ENCODE data around the gene DLGAP1. TPM values are rescaled to one million over a fixed set of nuclear protein-coding genes. Genes with fewer than 3 reads are reported as not detected.
A peak's percentile ranks its signal among the peaks of the same experiment; 100 is the strongest.

Gene DLGAP1
- total RNA-seq, 1 experiment from 2014 or later = 23.0 TPM

DNA sequence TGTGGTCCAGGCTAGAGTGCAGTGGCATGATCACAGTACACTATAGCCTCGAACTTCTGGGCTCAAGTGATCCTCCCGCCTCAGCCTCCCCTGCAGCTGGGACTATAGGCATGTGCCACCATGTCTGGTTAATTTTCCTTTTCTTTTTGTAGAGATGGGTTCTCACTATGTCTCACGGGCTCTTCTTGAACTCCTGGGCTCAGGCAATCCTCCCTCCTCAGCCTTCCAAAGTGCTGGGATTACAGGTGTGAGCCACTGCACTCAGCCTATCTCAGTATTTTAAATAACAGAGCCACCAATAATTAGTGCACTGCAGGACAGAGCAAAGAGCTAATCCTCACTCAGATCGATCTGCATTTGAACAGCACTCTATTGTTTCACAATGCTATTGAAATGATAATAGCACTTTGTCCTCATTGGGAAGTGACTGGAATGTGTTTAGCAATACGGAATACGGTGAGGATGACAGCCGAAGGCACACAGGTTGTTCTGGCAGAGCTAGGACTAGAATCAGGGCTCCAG lies 335.9 kb downstream of the DLGAP1 start (continued):
- TF ChIP-seq ZNF423 (CRISPR knock-in tag; IDR thresholded peaks at IDR 0.05) (no peak), SMAD3 (CRISPR knock-in tag; IDR thresholded peaks at IDR 0.05; ENCODE audit: borderline replicate concordance) (no peak), RELA (CRISPR knock-in tag; IDR thresholded peaks at IDR 0.05; ENCODE audit: borderline replicate concordance) (no peak), NR2C2 (CRISPR knock-in tag; IDR thresholded peaks at IDR 0.05) (no peak), NR1H2 (CRISPR knock-in tag; IDR thresholded peaks at IDR 0.05) (no peak), TEAD4 (CRISPR knock-in tag; IDR thresholded peaks at IDR 0.05) (no peak), HMGA2 (CRISPR knock-in tag; IDR thresholded peaks at IDR 0.05) (no peak), ZNF138 (CRISPR knock-in tag; conservative IDR thresholded peaks at IDR 0.05) (no peak), CBFB (CRISPR knock-in tag; IDR thresholded peaks at IDR 0.05; ENCODE audit: low read depth) (no peak), MXD4 (CRISPR knock-in tag; IDR thresholded peaks at IDR 0.05; ENCODE audit: borderline replicate concordance) (0 out of 2 replicates have a peak, but pooled peaks have one; percentile 73), NFYB (CRISPR knock-in tag; conservative IDR thresholded peaks at IDR 0.05; ENCODE audit: low read depth) (no peak), ZNF671 (CRISPR knock-in tag; IDR thresholded peaks at IDR 0.05) (no peak), CREM (CRISPR knock-in tag; IDR thresholded peaks at IDR 0.05) (no peak)
- TF ChIP-seq, protein P1, sequence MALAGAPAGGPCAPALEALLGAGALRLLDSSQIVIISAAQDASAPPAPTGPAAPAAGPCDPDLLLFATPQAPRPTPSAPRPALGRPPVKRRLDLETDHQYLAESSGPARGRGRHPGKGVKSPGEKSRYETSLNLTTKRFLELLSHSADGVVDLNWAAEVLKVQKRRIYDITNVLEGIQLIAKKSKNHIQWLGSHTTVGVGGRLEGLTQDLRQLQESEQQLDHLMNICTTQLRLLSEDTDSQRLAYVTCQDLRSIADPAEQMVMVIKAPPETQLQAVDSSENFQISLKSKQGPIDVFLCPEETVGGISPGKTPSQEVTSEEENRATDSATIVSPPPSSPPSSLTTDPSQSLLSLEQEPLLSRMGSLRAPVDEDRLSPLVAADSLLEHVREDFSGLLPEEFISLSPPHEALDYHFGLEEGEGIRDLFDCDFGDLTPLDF (CRISPR knock-in tag; IDR thresholded peaks at IDR 0.05) = no peak
- TF ChIP-seq, protein P2, sequence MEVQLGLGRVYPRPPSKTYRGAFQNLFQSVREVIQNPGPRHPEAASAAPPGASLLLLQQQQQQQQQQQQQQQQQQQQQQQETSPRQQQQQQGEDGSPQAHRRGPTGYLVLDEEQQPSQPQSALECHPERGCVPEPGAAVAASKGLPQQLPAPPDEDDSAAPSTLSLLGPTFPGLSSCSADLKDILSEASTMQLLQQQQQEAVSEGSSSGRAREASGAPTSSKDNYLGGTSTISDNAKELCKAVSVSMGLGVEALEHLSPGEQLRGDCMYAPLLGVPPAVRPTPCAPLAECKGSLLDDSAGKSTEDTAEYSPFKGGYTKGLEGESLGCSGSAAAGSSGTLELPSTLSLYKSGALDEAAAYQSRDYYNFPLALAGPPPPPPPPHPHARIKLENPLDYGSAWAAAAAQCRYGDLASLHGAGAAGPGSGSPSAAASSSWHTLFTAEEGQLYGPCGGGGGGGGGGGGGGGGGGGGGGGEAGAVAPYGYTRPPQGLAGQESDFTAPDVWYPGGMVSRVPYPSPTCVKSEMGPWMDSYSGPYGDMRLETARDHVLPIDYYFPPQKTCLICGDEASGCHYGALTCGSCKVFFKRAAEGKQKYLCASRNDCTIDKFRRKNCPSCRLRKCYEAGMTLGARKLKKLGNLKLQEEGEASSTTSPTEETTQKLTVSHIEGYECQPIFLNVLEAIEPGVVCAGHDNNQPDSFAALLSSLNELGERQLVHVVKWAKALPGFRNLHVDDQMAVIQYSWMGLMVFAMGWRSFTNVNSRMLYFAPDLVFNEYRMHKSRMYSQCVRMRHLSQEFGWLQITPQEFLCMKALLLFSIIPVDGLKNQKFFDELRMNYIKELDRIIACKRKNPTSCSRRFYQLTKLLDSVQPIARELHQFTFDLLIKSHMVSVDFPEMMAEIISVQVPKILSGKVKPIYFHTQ (CRISPR knock-in tag; IDR thresholded peaks at IDR 0.05) = no peak
- TF ChIP-seq, protein P3, sequence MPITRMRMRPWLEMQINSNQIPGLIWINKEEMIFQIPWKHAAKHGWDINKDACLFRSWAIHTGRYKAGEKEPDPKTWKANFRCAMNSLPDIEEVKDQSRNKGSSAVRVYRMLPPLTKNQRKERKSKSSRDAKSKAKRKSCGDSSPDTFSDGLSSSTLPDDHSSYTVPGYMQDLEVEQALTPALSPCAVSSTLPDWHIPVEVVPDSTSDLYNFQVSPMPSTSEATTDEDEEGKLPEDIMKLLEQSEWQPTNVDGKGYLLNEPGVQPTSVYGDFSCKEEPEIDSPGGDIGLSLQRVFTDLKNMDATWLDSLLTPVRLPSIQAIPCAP (CRISPR knock-in tag; IDR thresholded peaks at IDR 0.05) = no peak
- TF ChIP-seq, protein P4, sequence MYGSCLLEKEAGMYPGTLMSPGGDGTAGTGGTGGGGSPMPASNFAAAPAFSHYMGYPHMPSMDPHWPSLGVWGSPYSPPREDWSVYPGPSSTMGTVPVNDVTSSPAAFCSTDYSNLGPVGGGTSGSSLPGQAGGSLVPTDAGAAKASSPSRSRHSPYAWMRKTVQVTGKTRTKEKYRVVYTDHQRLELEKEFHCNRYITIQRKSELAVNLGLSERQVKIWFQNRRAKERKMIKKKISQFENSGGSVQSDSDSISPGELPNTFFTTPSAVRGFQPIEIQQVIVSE (CRISPR knock-in tag; IDR thresholded peaks at IDR 0.05; ENCODE audit: borderline replicate concordance) = no peak
- TF ChIP-seq, protein P5, sequence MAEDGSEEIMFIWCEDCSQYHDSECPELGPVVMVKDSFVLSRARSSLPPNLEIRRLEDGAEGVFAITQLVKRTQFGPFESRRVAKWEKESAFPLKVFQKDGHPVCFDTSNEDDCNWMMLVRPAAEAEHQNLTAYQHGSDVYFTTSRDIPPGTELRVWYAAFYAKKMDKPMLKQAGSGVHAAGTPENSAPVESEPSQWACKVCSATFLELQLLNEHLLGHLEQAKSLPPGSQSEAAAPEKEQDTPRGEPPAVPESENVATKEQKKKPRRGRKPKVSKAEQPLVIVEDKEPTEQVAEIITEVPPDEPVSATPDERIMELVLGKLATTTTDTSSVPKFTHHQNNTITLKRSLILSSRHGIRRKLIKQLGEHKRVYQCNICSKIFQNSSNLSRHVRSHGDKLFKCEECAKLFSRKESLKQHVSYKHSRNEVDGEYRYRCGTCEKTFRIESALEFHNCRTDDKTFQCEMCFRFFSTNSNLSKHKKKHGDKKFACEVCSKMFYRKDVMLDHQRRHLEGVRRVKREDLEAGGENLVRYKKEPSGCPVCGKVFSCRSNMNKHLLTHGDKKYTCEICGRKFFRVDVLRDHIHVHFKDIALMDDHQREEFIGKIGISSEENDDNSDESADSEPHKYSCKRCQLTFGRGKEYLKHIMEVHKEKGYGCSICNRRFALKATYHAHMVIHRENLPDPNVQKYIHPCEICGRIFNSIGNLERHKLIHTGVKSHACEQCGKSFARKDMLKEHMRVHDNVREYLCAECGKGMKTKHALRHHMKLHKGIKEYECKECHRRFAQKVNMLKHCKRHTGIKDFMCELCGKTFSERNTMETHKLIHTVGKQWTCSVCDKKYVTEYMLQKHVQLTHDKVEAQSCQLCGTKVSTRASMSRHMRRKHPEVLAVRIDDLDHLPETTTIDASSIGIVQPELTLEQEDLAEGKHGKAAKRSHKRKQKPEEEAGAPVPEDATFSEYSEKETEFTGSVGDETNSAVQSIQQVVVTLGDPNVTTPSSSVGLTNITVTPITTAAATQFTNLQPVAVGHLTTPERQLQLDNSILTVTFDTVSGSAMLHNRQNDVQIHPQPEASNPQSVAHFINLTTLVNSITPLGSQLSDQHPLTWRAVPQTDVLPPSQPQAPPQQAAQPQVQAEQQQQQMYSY (CRISPR knock-in tag; IDR thresholded peaks at IDR 0.05) = no peak
- TF ChIP-seq, protein P6, sequence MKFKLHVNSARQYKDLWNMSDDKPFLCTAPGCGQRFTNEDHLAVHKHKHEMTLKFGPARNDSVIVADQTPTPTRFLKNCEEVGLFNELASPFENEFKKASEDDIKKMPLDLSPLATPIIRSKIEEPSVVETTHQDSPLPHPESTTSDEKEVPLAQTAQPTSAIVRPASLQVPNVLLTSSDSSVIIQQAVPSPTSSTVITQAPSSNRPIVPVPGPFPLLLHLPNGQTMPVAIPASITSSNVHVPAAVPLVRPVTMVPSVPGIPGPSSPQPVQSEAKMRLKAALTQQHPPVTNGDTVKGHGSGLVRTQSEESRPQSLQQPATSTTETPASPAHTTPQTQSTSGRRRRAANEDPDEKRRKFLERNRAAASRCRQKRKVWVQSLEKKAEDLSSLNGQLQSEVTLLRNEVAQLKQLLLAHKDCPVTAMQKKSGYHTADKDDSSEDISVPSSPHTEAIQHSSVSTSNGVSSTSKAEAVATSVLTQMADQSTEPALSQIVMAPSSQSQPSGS (CRISPR knock-in tag; IDR thresholded peaks at IDR 0.05; ENCODE audit: borderline replicate concordance, low read depth) = no peak
- TF ChIP-seq, protein P7, sequence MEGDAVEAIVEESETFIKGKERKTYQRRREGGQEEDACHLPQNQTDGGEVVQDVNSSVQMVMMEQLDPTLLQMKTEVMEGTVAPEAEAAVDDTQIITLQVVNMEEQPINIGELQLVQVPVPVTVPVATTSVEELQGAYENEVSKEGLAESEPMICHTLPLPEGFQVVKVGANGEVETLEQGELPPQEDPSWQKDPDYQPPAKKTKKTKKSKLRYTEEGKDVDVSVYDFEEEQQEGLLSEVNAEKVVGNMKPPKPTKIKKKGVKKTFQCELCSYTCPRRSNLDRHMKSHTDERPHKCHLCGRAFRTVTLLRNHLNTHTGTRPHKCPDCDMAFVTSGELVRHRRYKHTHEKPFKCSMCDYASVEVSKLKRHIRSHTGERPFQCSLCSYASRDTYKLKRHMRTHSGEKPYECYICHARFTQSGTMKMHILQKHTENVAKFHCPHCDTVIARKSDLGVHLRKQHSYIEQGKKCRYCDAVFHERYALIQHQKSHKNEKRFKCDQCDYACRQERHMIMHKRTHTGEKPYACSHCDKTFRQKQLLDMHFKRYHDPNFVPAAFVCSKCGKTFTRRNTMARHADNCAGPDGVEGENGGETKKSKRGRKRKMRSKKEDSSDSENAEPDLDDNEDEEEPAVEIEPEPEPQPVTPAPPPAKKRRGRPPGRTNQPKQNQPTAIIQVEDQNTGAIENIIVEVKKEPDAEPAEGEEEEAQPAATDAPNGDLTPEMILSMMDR (IDR thresholded peaks at IDR 0.05) = no peak
- TF ChIP-seq, protein P8, sequence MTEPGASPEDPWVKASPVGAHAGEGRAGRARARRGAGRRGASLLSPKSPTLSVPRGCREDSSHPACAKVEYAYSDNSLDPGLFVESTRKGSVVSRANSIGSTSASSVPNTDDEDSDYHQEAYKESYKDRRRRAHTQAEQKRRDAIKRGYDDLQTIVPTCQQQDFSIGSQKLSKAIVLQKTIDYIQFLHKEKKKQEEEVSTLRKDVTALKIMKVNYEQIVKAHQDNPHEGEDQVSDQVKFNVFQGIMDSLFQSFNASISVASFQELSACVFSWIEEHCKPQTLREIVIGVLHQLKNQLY (CRISPR knock-in tag; IDR thresholded peaks at IDR 0.05) = no peak
- TF ChIP-seq, protein P9, sequence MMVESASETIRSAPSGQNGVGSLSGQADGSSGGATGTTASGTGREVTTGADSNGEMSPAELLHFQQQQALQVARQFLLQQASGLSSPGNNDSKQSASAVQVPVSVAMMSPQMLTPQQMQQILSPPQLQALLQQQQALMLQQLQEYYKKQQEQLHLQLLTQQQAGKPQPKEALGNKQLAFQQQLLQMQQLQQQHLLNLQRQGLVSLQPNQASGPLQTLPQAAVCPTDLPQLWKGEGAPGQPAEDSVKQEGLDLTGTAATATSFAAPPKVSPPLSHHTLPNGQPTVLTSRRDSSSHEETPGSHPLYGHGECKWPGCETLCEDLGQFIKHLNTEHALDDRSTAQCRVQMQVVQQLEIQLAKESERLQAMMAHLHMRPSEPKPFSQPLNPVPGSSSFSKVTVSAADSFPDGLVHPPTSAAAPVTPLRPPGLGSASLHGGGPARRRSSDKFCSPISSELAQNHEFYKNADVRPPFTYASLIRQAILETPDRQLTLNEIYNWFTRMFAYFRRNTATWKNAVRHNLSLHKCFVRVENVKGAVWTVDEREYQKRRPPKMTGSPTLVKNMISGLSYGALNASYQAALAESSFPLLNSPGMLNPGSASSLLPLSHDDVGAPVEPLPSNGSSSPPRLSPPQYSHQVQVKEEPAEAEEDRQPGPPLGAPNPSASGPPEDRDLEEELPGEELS (CRISPR knock-in tag; IDR thresholded peaks at IDR 0.05) = peak; percentile 75; the same call in 1 of the 2 replicates

Measured in WTC11 (cell line).